Measurements from ENCODE around the gene TSEN15.

TSEN15 gene

DNA sequence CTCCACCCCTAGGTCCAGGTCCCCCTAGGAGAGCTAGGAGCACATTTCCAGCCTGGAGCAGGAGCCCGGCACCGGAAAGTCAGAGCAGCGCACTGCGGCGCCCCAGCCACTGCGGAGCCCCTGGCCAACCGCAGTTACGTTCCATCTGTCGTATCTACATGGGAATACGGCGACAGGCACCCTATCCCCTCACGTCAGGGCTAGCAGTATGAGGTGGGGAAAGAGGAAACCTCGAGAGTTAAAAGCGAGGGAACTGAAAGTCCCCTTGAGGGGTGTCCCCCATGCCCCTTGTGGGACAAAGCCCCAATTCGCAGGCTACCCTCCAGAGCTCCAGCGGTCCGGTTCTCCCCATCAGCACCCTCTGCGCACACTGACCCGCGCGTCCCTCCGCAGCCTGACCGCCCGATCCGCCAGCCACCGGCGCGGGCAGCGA lies 15.0 kb upstream of the TSEN15 start (continued):
- no peak for TF ChIP-seq PBX3 (CRISPR knock-in tag; IDR thresholded peaks at IDR 0.05)
- peak; percentile 37; the same call in 1 of the 2 replicates for TF ChIP-seq KLF8 (tag by site-specific recombination; IDR thresholded peaks at IDR 0.05)
- TF ChIP-seq ZBTB49 (tag by site-specific recombination; IDR thresholded peaks at IDR 0.05; ENCODE audit: low read depth) = no peak
- TF ChIP-seq GLIS1 (tag by site-specific recombination; IDR thresholded peaks at IDR 0.05) = peak; percentile 65; the same call in 1 of the 2 replicates
- no peak for TF ChIP-seq ZNF311 (tag by site-specific recombination; IDR thresholded peaks at IDR 0.05; ENCODE audit: borderline replicate concordance)
- TF ChIP-seq, protein P1, sequence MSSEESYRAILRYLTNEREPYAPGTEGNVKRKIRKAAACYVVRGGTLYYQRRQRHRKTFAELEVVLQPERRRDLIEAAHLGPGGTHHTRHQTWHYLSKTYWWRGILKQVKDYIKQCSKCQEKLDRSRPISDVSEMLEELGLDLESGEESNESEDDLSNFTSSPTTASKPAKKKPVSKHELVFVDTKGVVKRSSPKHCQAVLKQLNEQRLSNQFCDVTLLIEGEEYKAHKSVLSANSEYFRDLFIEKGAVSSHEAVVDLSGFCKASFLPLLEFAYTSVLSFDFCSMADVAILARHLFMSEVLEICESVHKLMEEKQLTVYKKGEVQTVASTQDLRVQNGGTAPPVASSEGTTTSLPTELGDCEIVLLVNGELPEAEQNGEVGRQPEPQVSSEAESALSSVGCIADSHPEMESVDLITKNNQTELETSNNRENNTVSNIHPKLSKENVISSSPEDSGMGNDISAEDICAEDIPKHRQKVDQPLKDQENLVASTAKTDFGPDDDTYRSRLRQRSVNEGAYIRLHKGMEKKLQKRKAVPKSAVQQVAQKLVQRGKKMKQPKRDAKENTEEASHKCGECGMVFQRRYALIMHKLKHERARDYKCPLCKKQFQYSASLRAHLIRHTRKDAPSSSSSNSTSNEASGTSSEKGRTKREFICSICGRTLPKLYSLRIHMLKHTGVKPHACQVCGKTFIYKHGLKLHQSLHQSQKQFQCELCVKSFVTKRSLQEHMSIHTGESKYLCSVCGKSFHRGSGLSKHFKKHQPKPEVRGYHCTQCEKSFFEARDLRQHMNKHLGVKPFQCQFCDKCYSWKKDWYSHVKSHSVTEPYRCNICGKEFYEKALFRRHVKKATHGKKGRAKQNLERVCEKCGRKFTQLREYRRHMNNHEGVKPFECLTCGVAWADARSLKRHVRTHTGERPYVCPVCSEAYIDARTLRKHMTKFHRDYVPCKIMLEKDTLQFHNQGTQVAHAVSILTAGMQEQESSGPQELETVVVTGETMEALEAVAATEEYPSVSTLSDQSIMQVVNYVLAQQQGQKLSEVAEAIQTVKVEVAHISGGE (tag by site-specific recombination; conservative IDR thresholded peaks at IDR 0.05; ENCODE audit: low read depth) = peak; percentile 50; the same call in 1 of the 2 replicates
- no peak for TF ChIP-seq MYNN (tag by site-specific recombination; IDR thresholded peaks at IDR 0.05; ENCODE audit: borderline replicate concordance)
- TF ChIP-seq ZNF341 (tag by site-specific recombination; IDR thresholded peaks at IDR 0.05; ENCODE audit: low read depth) = no peak
- no peak for TF ChIP-seq SCRT2 (tag by site-specific recombination; IDR thresholded peaks at IDR 0.05)
- TF ChIP-seq BCL11B (tag by site-specific recombination; IDR thresholded peaks at IDR 0.05; ENCODE audit: low read depth) = no peak
- TF ChIP-seq ZBTB10 (tag by site-specific recombination; IDR thresholded peaks at IDR 0.05) = peak; percentile 28; the same call in 1 of the 2 replicates
- TF ChIP-seq SP7 (tag by site-specific recombination; IDR thresholded peaks at IDR 0.05) = no peak
- no peak for TF ChIP-seq PRDM4 (tag by site-specific recombination; IDR thresholded peaks at IDR 0.05)
- TF ChIP-seq ZNF394 (tag by site-specific recombination; IDR thresholded peaks at IDR 0.05; ENCODE audit: borderline replicate concordance) = 0 out of 2 replicates have a peak, but pooled peaks have one; percentile 10
- TF ChIP-seq ZEB2 (tag by site-specific recombination; IDR thresholded peaks at IDR 0.05) = no peak; the same call in 1 of the 2 replicates
- no peak for TF ChIP-seq ZSCAN30 (tag by site-specific recombination; IDR thresholded peaks at IDR 0.05)
- TF ChIP-seq GLI4 (tag by site-specific recombination; IDR thresholded peaks at IDR 0.05) = no peak
- no peak for TF ChIP-seq ZNF585B (tag by site-specific recombination; IDR thresholded peaks at IDR 0.05)
- TF ChIP-seq ZNF169 (tag by site-specific recombination; IDR thresholded peaks at IDR 0.05) = no peak
- TF ChIP-seq YY1 (tag by site-specific recombination; IDR thresholded peaks at IDR 0.05) = no peak
- TF ChIP-seq ZSCAN4 (tag by site-specific recombination; IDR thresholded peaks at IDR 0.05) = peak; percentile 34; the same call in 1 of the 2 replicates
- peak; percentile 92 for TF ChIP-seq ZBTB17 (tag by site-specific recombination; IDR thresholded peaks at IDR 0.05)
- TF ChIP-seq INSM2 (tag by site-specific recombination; IDR thresholded peaks at IDR 0.05) = no peak
- TF ChIP-seq ZNF560 (tag by site-specific recombination; IDR thresholded peaks at IDR 0.05; ENCODE audit: borderline replicate concordance) = no peak
- TF ChIP-seq ZNF792 (tag by site-specific recombination; IDR thresholded peaks at IDR 0.05) = no peak; the same call in 1 of the 2 replicates

Data from HEK293 (cell line).